ENCODE data around the gene CRLF1.

Gene CRLF1

GRCh38 chr19:18606281-18607225, at the start of gene CRLF1:
Gene CRLF1, minus strand, starts transcription at chr19:18606799. Its CDS starts 143 bp downstream, at chr19:18606656.
- no peak within 1 kb of the TSS for H3K4me2 ChIP-seq (ENCODE audit: low read length)
- no peak within 1 kb of the TSS for H3K9ac ChIP-seq (ENCODE audit: low read length)
- no peaks in the 10 kb centered on the region for H3K79me2 ChIP-seq (ENCODE audit: low read length)
- H3K27me3 ChIP-seq (ENCODE audit: low read depth, low read length): peaks cover 34% of the 10 kb centered on the region
- H3K9me3 ChIP-seq (ENCODE audit: insufficient read depth, low read length): no peaks in the 10 kb centered on the region
- no peaks in the 10 kb centered on the region for H4K20me1 ChIP-seq (ENCODE audit: insufficient read depth, low read length)
- no peak within 1 kb of the TSS for H3K4me3 ChIP-seq (ENCODE audit: low read length)
- no peak within 1 kb of the TSS for H2AFZ ChIP-seq (ENCODE audit: low read depth, low read length)
- TF ChIP-seq CTCF (IDR thresholded peaks at IDR 0.05; ENCODE audit: low read depth, low read length) (no peak), EZH2phosphoT487 (IDR thresholded peaks at IDR 0.05; ENCODE audit: low read depth) (no peak)
- no peaks in the 10 kb centered on the region for H3K36me3 ChIP-seq (replicated peaks; ENCODE audit: low read depth, low read length)
- no peak within 1 kb of the TSS for H3K27ac ChIP-seq (ENCODE audit: low read length)
- H3K4me1 ChIP-seq (ENCODE audit: low read length): no peaks in the 10 kb centered on the region

GRCh38 chr19:18655173-18655844, 48.7 kb upstream of the CRLF1 start:
- Histone ChIP-seq H3K27me3 (ENCODE audit: low read depth, low read length) (peaks cover 21% of the 10 kb centered on the region; the same call in 1 of the 2 replicates), H4K20me1 (ENCODE audit: insufficient read depth, low read length) (peaks cover 57% of the 10 kb centered on the region), H2AFZ (ENCODE audit: low read depth, low read length) (no peak overlapping the region), H3K4me1 (ENCODE audit: low read length) (peaks cover 34% of the 10 kb centered on the region), H3K9me3 (ENCODE audit: insufficient read depth, low read length) (no peaks in the 10 kb centered on the region), H3K79me2 (ENCODE audit: low read length) (peaks cover 4% of the 10 kb centered on the region), H3K9ac (ENCODE audit: low read length) (no peak overlapping the region), H3K36me3 (replicated peaks; ENCODE audit: low read depth, low read length) (no peaks in the 10 kb centered on the region), H3K4me3 (ENCODE audit: low read length) (no peak overlapping the region), H3K27ac (ENCODE audit: low read length) (no peak overlapping the region), H3K4me2 (ENCODE audit: low read length) (no peak overlapping the region)
- TF ChIP-seq CTCF (IDR thresholded peaks at IDR 0.05; ENCODE audit: low read depth, low read length): no peak; the same call in 1 of the 2 replicates
- no peak for TF ChIP-seq EZH2phosphoT487 (IDR thresholded peaks at IDR 0.05; ENCODE audit: low read depth)

GRCh38 chr19:18654469-18654868, 47.9 kb upstream of the CRLF1 start:
- peaks cover 21% of the 10 kb centered on the region; the same call in 1 of the 2 replicates for H3K27me3 ChIP-seq (ENCODE audit: low read depth, low read length)
- no peak overlapping the region for H3K4me3 ChIP-seq (ENCODE audit: low read length)
- no peak overlapping the region for H3K4me2 ChIP-seq (ENCODE audit: low read length)
- H3K9ac ChIP-seq (ENCODE audit: low read length): no peak overlapping the region
- H2AFZ ChIP-seq (ENCODE audit: low read depth, low read length): no peak overlapping the region
- H4K20me1 ChIP-seq (ENCODE audit: insufficient read depth, low read length): peaks cover 53% of the 10 kb centered on the region
- TF ChIP-seq CTCF (IDR thresholded peaks at IDR 0.05; ENCODE audit: low read depth, low read length) (no peak), EZH2phosphoT487 (IDR thresholded peaks at IDR 0.05; ENCODE audit: low read depth) (no peak)
- H3K4me1 ChIP-seq (ENCODE audit: low read length): peaks cover 28% of the 10 kb centered on the region
- H3K9me3 ChIP-seq (ENCODE audit: insufficient read depth, low read length): no peaks in the 10 kb centered on the region
- H3K27ac ChIP-seq (ENCODE audit: low read length): no peak overlapping the region
- H3K36me3 ChIP-seq (replicated peaks; ENCODE audit: low read depth, low read length): no peaks in the 10 kb centered on the region
- H3K79me2 ChIP-seq (ENCODE audit: low read length): peaks cover 4% of the 10 kb centered on the region

GRCh38 chr19:18653853-18654252, 47.3 kb upstream of the CRLF1 start:
- no peak for TF ChIP-seq CTCF (IDR thresholded peaks at IDR 0.05; ENCODE audit: low read depth, low read length)
- TF ChIP-seq EZH2phosphoT487 (IDR thresholded peaks at IDR 0.05; ENCODE audit: low read depth): no peak
- peaks cover 18% of the 10 kb centered on the region; the same call in 1 of the 2 replicates for H3K27me3 ChIP-seq (ENCODE audit: low read depth, low read length)
- no peak overlapping the region for H3K4me3 ChIP-seq (ENCODE audit: low read length)
- peaks cover 22% of the 10 kb centered on the region for H3K4me1 ChIP-seq (ENCODE audit: low read length)
- H3K9ac ChIP-seq (ENCODE audit: low read length): no peak overlapping the region
- H3K27ac ChIP-seq (ENCODE audit: low read length): no peak overlapping the region
- no peak overlapping the region for H2AFZ ChIP-seq (ENCODE audit: low read depth, low read length)
- H3K4me2 ChIP-seq (ENCODE audit: low read length): no peak overlapping the region
- peaks cover 4% of the 10 kb centered on the region for H3K79me2 ChIP-seq (ENCODE audit: low read length)
- H3K9me3 ChIP-seq (ENCODE audit: insufficient read depth, low read length): no peaks in the 10 kb centered on the region
- H4K20me1 ChIP-seq (ENCODE audit: insufficient read depth, low read length): peaks cover 57% of the 10 kb centered on the region
- H3K36me3 ChIP-seq (replicated peaks; ENCODE audit: low read depth, low read length): no peaks in the 10 kb centered on the region

Measured in OCI-LY3 (cell line).